CD4-positive, alpha-beta T cell treated with Interleukin-10 for 1 hour (primary cell): Measurements from ENCODE around the gene NBEAL2.

ENCODE experiments used
- DNase-seq: peaks from one replicate; pipeline ENCODE4 v3.0.0-alpha.2; 2020

Gene NBEAL2

GRCh38 chr3:46978985-46979944, at the start of gene NBEAL2:
NBEAL2 (plus strand) TSS chr3:46979666; CDS start chr3:46979862, 196 bp downstream.
- peak; percentile 96 for DNase-seq

- no peak for DNase-seq
Measured at GRCh38 chr3:46930166-46930944, 49.1 kb upstream of the NBEAL2 start.

GRCh38 chr3:46930945-46931403, 48.5 kb upstream of the NBEAL2 start:
- no peak for DNase-seq

GRCh38 chr3:46931631-46932331, 47.7 kb upstream of the NBEAL2 start:
- no peak for DNase-seq

- no peak for DNase-seq
Measured at GRCh38 chr3:46932455-46933225, 46.8 kb upstream of the NBEAL2 start.

- no peak for DNase-seq
Measured at GRCh38 chr3:46933261-46933660, 46.2 kb upstream of the NBEAL2 start.

- no peak for DNase-seq
Measured at GRCh38 chr3:46934072-46934471, 45.4 kb upstream of the NBEAL2 start.

- no peak for DNase-seq
Measured at GRCh38 chr3:46934498-46935167, 44.8 kb upstream of the NBEAL2 start.

- no peak for DNase-seq
Measured at GRCh38 chr3:46935168-46935858, 44.2 kb upstream of the NBEAL2 start.

- DNase-seq, result no peak
Measured at GRCh38 chr3:46935989-46936558, 43.4 kb upstream of the NBEAL2 start.

GRCh38 chr3:46936733-46937250, 42.7 kb upstream of the NBEAL2 start:
- no peak for DNase-seq

- DNase-seq, result no peak
Measured at GRCh38 chr3:46938118-46938517, 41.3 kb upstream of the NBEAL2 start.

GRCh38 chr3:46939578-46940445, 39.7 kb upstream of the NBEAL2 start:
- no peak for DNase-seq

GRCh38 chr3:46942076-46942475, 37.4 kb upstream of the NBEAL2 start:
- no peak for DNase-seq

- no peak for DNase-seq
Measured at GRCh38 chr3:46942481-46943236, 36.8 kb upstream of the NBEAL2 start.

- no peak for DNase-seq
Measured at GRCh38 chr3:46943237-46944187, 36.0 kb upstream of the NBEAL2 start.

- no peak for DNase-seq
Measured at GRCh38 chr3:46944191-46944590, 35.3 kb upstream of the NBEAL2 start.
